Osteoblast (primary cell): ENCODE results near the gene SIRT5. TPM values are rescaled to one million over a fixed set of nuclear protein-coding genes. Genes with fewer than 3 reads are reported as not detected.

Experiments
- DNase-seq: peaks from one replicate; pipeline ENCODE4 v3.0.0; 2011; ENCODE audit warnings: low spot score, mixed read lengths; ENCODE audit not compliant: insufficient read length; ENCODE audit errors: missing footprints
- H2AFZ ChIP-seq: 2 replicates; pipeline ENCODE4 v1.6.0; 2011; ENCODE audit warnings: mild to moderate bottlenecking, low read length
- H3K27ac ChIP-seq: 2 replicates; pipeline ENCODE4 v1.5.1; 2011; ENCODE audit warnings: mild to moderate bottlenecking, low read depth, low read length, moderate library complexity
- H3K27me3 ChIP-seq: 2 replicates; pipeline ENCODE4 v1.6.0; 2012; ENCODE audit warnings: mild to moderate bottlenecking, control low read depth, inconsistent platforms, low read length, moderate library complexity; ENCODE audit not compliant: insufficient read depth
- H3K36me3 ChIP-seq: 2 replicates; pipeline ENCODE4 v1.5.1; 2011; ENCODE audit warnings: mild to moderate bottlenecking, low read length, control low read depth, moderate library complexity; ENCODE audit not compliant: insufficient read depth
- H3K4me1 ChIP-seq: 2 replicates; pipeline ENCODE4 v1.5.1; 2011; ENCODE audit warnings: mild to moderate bottlenecking, low read length, control low read depth, moderate library complexity; ENCODE audit not compliant: insufficient read depth
- H3K4me2 ChIP-seq: 2 replicates; pipeline ENCODE4 v1.6.0; 2011; ENCODE audit warnings: mild to moderate bottlenecking, low read length; ENCODE audit not compliant: insufficient read depth
- H3K4me3 ChIP-seq: fragments of 200-600 bp; sonication (generic); 3 replicates; pipeline ENCODE4 v1.5.1; 2012; ENCODE audit warnings: mild to moderate bottlenecking, low read length, inconsistent platforms; ENCODE audit not compliant: insufficient read depth
- H3K79me2 ChIP-seq: 2 replicates; pipeline ENCODE4 v1.6.0; 2012; ENCODE audit warnings: mild to moderate bottlenecking, low read length, control low read depth, inconsistent platforms; ENCODE audit not compliant: insufficient read depth
- H3K9me3 ChIP-seq: 2 replicates; pipeline ENCODE4 v1.5.1; 2011; ENCODE audit warnings: low read depth, low read length, control low read depth
- H4K20me1 ChIP-seq: 2 replicates; pipeline ENCODE4 v1.6.0; 2012; ENCODE audit warnings: mild to moderate bottlenecking, low read length, control low read depth; ENCODE audit not compliant: insufficient read depth
- CTCF ChIP-seq: IDR thresholded peaks from 2 replicates; pipeline ENCODE4 v1.5.1; 2011; ENCODE audit warnings: mild to moderate bottlenecking, low read depth, low read length, moderate library complexity; ENCODE audit errors: extremely low read depth
- total RNA-seq: library from RNA; depleted of rRNA; stranded (reverse); fragments of >200 nt; gene quantifications from 2 replicates; pipeline ENCODE4 v1.2.3, GENCODE V29; 2012

Gene SIRT5
- total RNA-seq, 1 donor = 9.0 TPM

- no peaks in the 10 kb centered on the region for H3K27me3 ChIP-seq
- DNase-seq = peak; percentile 46
- peaks cover 10% of the 10 kb centered on the region for H4K20me1 ChIP-seq
- H3K4me3 ChIP-seq = no peak overlapping the region
- H3K79me2 ChIP-seq = peaks cover 54% of the 10 kb centered on the region
- H3K4me2 ChIP-seq = no peak overlapping the region
- H3K9me3 ChIP-seq = no peaks in the 10 kb centered on the region
- H3K27ac ChIP-seq = no peak overlapping the region
- no peaks in the 10 kb centered on the region for H3K36me3 ChIP-seq
- peaks cover 11% of the 10 kb centered on the region for H3K4me1 ChIP-seq
- TF ChIP-seq CTCF = no peak
- no peak overlapping the region for H2AFZ ChIP-seq
Measured at GRCh38 chr6:13655700-13656099, 81.3 kb downstream of the SIRT5 start.

- no peaks in the 10 kb centered on the region for H3K36me3 ChIP-seq
- no peak overlapping the region for H2AFZ ChIP-seq
- DNase-seq = no peak
- H3K4me2 ChIP-seq = no peak overlapping the region
- no peak overlapping the region for H3K4me3 ChIP-seq
- H4K20me1 ChIP-seq = peaks cover 36% of the 10 kb centered on the region
- H3K27ac ChIP-seq = no peak overlapping the region
- no peaks in the 10 kb centered on the region for H3K9me3 ChIP-seq
- no peaks in the 10 kb centered on the region for H3K4me1 ChIP-seq
- H3K27me3 ChIP-seq = no peaks in the 10 kb centered on the region
- peaks cover 85% of the 10 kb centered on the region for H3K79me2 ChIP-seq
- no peak for TF ChIP-seq CTCF
Measured at GRCh38 chr6:13660273-13660672, 85.9 kb downstream of the SIRT5 start.

GRCh38 chr6:13660893-13661292 is 86.5 kb downstream of the SIRT5 start:
- no peaks in the 10 kb centered on the region for H3K36me3 ChIP-seq
- no peak for DNase-seq
- no peak overlapping the region for H3K4me2 ChIP-seq
- peaks cover 89% of the 10 kb centered on the region for H3K79me2 ChIP-seq
- H3K27ac ChIP-seq = no peak overlapping the region
- no peaks in the 10 kb centered on the region for H3K4me1 ChIP-seq
- peaks cover 36% of the 10 kb centered on the region for H4K20me1 ChIP-seq
- no peak overlapping the region for H3K4me3 ChIP-seq
- H3K9me3 ChIP-seq = no peaks in the 10 kb centered on the region
- H2AFZ ChIP-seq = no peak overlapping the region
- no peak for TF ChIP-seq CTCF
- H3K27me3 ChIP-seq = no peaks in the 10 kb centered on the region

- Histone ChIP-seq H3K36me3 (no peaks in the 10 kb centered on the region), H4K20me1 (peaks cover 43% of the 10 kb centered on the region), H3K4me3 (no peak overlapping the region), H3K9me3 (no peaks in the 10 kb centered on the region), H3K4me2 (no peak overlapping the region), H3K79me2 (peaks cover 94% of the 10 kb centered on the region), H3K27me3 (no peaks in the 10 kb centered on the region), H3K4me1 (no peaks in the 10 kb centered on the region), H3K27ac (no peak overlapping the region), H2AFZ (no peak overlapping the region)
- TF ChIP-seq CTCF = no peak
- DNase-seq = no peak
Measured at GRCh38 chr6:13661647-13662046, 87.2 kb downstream of the SIRT5 start.
